HG03565 (cell line): ENCODE data around the gene IQUB.
A peak's percentile ranks its signal among the peaks of the same experiment; 100 is the strongest.
"Not testable (repeated sequence)": the region's sequence is repeated elsewhere in the genome, so short reads cannot be mapped to it uniquely, and the experiment has no call there.

Source experiments
- ATAC-seq: cut with Tn5 transposase; IDR thresholded peaks from one replicate; pipeline ENCODE4 v1.9.1; 2021; ENCODE audit warnings: mild to moderate bottlenecking, moderate library complexity; ENCODE audit not compliant: unreplicated experiment

The IQUB gene

GRCh38 chr7:123548406-123548805, 14.0 kb upstream of the IQUB start:
- ATAC-seq = no peak

- no peak for ATAC-seq
Measured at GRCh38 chr7:123539871-123540270, 5.5 kb upstream of the IQUB start.

- no peak for ATAC-seq
Measured at GRCh38 chr7:123538897-123539296, 4.5 kb upstream of the IQUB start.

- ATAC-seq = no peak
Measured at GRCh38 chr7:123538189-123538714, 3.9 kb upstream of the IQUB start.

- ATAC-seq = no peak
Measured at GRCh38 chr7:123537026-123537642, 2.7 kb upstream of the IQUB start.

- no peak for ATAC-seq
Measured at GRCh38 chr7:123535517-123535916, 1.1 kb upstream of the IQUB start.

- ATAC-seq = no peak
Measured at GRCh38 chr7:123533929-123534382, 439 bp downstream of the IQUB start.

GRCh38 chr7:123533553-123533917, 860 bp downstream of the IQUB start:
- no peak for ATAC-seq

- ATAC-seq = peak; percentile 16
Measured at GRCh38 chr7:123532788-123533552, 1.4 kb downstream of the IQUB start.

GRCh38 chr7:123532343-123532742, 2.1 kb downstream of the IQUB start:
- not testable (repeated sequence) for ATAC-seq

GRCh38 chr7:123530035-123530591, 4.3 kb downstream of the IQUB start:
- ATAC-seq = not testable (repeated sequence)

- no peak for ATAC-seq
Measured at GRCh38 chr7:123528265-123528664, 6.1 kb downstream of the IQUB start.

GRCh38 chr7:123527712-123528225, 6.6 kb downstream of the IQUB start:
- ATAC-seq = not testable (repeated sequence)

GRCh38 chr7:123526533-123526932, 7.9 kb downstream of the IQUB start:
- not testable (repeated sequence) for ATAC-seq

GRCh38 chr7:123522066-123522465, 12.3 kb downstream of the IQUB start:
- no peak for ATAC-seq

GRCh38 chr7:123505221-123505620, 29.2 kb downstream of the IQUB start:
- no peak for ATAC-seq

GRCh38 chr7:123502201-123502600, 32.2 kb downstream of the IQUB start:
- no peak for ATAC-seq

GRCh38 chr7:123500878-123501489, 33.4 kb downstream of the IQUB start:
- ATAC-seq = no peak

- ATAC-seq = no peak
Measured at GRCh38 chr7:123499211-123499970, 35.0 kb downstream of the IQUB start.

GRCh38 chr7:123498601-123499000, 35.8 kb downstream of the IQUB start:
- ATAC-seq = no peak

GRCh38 chr7:123498031-123498430, 36.4 kb downstream of the IQUB start:
- ATAC-seq = no peak
